Liver (tissue), 9 donors: ENCODE measurements around the gene BRIX1. TPM values are rescaled to one million over a fixed set of nuclear protein-coding genes. Genes with fewer than 3 reads are reported as not detected.

Experiments
- DNase-seq: peaks from one replicate; pipeline ENCODE4 v3.0.0-alpha.2; 2017; ENCODE audit warnings: low spot score
- H3K27ac ChIP-seq, 2 donors: one replicate each; pipeline ENCODE4 v1.7.0; 2013; ENCODE audit warnings: inconsistent platforms in 2 of 2, low read length in 2 of 2, control low read depth in 1 of 2, low read depth in 1 of 2, mild to moderate bottlenecking in 1 of 2
- H3K27me3 ChIP-seq, 4 donors: one replicate each; pipeline versions ENCODE4 v1.6.1 to v1.7.0; 2013; ENCODE audit warnings: low read length in 3 of 4, inconsistent platforms in 1 of 4, mild to moderate bottlenecking in 1 of 4, moderate library complexity in 1 of 4; ENCODE audit not compliant: control insufficient read depth in 4 of 4, insufficient read depth in 4 of 4
- H3K36me3 ChIP-seq, 4 donors: one replicate each; pipeline versions ENCODE4 v1.6.1 to v1.7.0; 2013; ENCODE audit warnings: low read length in 3 of 4, mild to moderate bottlenecking in 3 of 4, low read depth in 1 of 4, moderate library complexity in 1 of 4; ENCODE audit not compliant: control insufficient read depth in 4 of 4, insufficient read depth in 3 of 4
- H3K4me1 ChIP-seq, 4 donors: one replicate each; pipeline versions ENCODE4 v1.6.1 to v1.7.0; 2013; ENCODE audit warnings: low read length in 3 of 4, mild to moderate bottlenecking in 3 of 4, moderate library complexity in 1 of 4; ENCODE audit not compliant: control insufficient read depth in 4 of 4, insufficient read depth in 4 of 4
- H3K4me3 ChIP-seq, 3 donors: one replicate each; pipeline versions ENCODE4 v1.6.1 to v1.7.0; 2013; ENCODE audit warnings: low read length in 3 of 3, control low read depth in 1 of 3, low read depth in 1 of 3, mild to moderate bottlenecking in 1 of 3
- H3K9ac ChIP-seq, 2 donors: one replicate each; pipeline ENCODE4 v1.7.0; 2013; ENCODE audit warnings: low read length in 2 of 2, mild to moderate bottlenecking in 2 of 2, moderate library complexity in 2 of 2, control low read depth in 1 of 2, low read depth in 1 of 2
- H3K9me3 ChIP-seq, 4 donors: one replicate each; pipeline versions ENCODE4 v1.6.1 to v1.7.0; 2013; ENCODE audit warnings: low read length in 3 of 4; ENCODE audit not compliant: control insufficient read depth in 4 of 4
- ATF3 ChIP-seq: IDR thresholded peaks from 2 replicates; pipeline ENCODE4 v1.6.1; 2016; ENCODE audit warnings: antibody characterized with exemption
- CTCF ChIP-seq: fragments of 150-350 bp; IDR thresholded peaks from 2 replicates; pipeline ENCODE4 v1.5.1; 2017; ENCODE audit warnings: improper control_type of control experiment, low read depth, low read length; ENCODE audit not compliant: missing input control
- EGR1 ChIP-seq, 2 donors: IDR thresholded peaks; 2 replicates each; pipeline ENCODE4 v1.6.1; 2016 to 2018; ENCODE audit warnings: antibody characterized with exemption in 2 of 2, low read depth in 2 of 2
- FOXA1 ChIP-seq: IDR thresholded peaks from 2 replicates; pipeline ENCODE4 v1.6.1; 2016; ENCODE audit warnings: antibody characterized with exemption
- FOXA2 ChIP-seq: IDR thresholded peaks from 2 replicates; pipeline ENCODE4 v1.6.1; 2016; ENCODE audit warnings: antibody characterized with exemption
- GABPA ChIP-seq, 2 donors: IDR thresholded peaks in 1 of 2; conservative IDR thresholded peaks in 1 of 2; 2 replicates each; pipeline ENCODE4 v1.6.1; 2016; ENCODE audit warnings: antibody characterized with exemption in 2 of 2, mild to moderate bottlenecking in 1 of 2, moderate library complexity in 1 of 2
- HNF4A ChIP-seq, 2 donors: conservative IDR thresholded peaks; 2 replicates each; pipeline ENCODE4 v1.6.1; 2016; ENCODE audit warnings: antibody characterized with exemption in 2 of 2, mild to moderate bottlenecking in 2 of 2
- HNF4G ChIP-seq: IDR thresholded peaks from 2 replicates; pipeline ENCODE4 v1.6.1; 2016; ENCODE audit warnings: antibody characterized with exemption
- JUND ChIP-seq, 2 donors: IDR thresholded peaks; 2 replicates each; pipeline ENCODE4 v1.6.1; 2016; ENCODE audit warnings: antibody characterized with exemption in 2 of 2
- MAX ChIP-seq: IDR thresholded peaks from 2 replicates; pipeline ENCODE4 v1.6.1; 2016; ENCODE audit warnings: antibody characterized with exemption
- NR2F2 ChIP-seq: IDR thresholded peaks from 2 replicates; pipeline ENCODE4 v1.6.1; 2016; ENCODE audit warnings: antibody characterized with exemption
- RAD21 ChIP-seq, 2 donors: IDR thresholded peaks; 2 replicates each; pipeline ENCODE4 v1.6.1; 2016; ENCODE audit warnings: antibody characterized with exemption in 2 of 2, mild to moderate bottlenecking in 2 of 2
- REST ChIP-seq: IDR thresholded peaks from 2 replicates; pipeline ENCODE4 v1.6.1; 2016; ENCODE audit warnings: antibody characterized with exemption, mild to moderate bottlenecking
- RXRA ChIP-seq, 2 donors: IDR thresholded peaks; 2 replicates each; pipeline ENCODE4 v1.6.1; 2017 to 2018; ENCODE audit warnings: antibody characterized with exemption in 2 of 2, mild to moderate bottlenecking in 1 of 2
- SP1 ChIP-seq: IDR thresholded peaks from 2 replicates; pipeline ENCODE4 v1.6.1; 2018; ENCODE audit warnings: antibody characterized with exemption, mild to moderate bottlenecking
- TAF1 ChIP-seq: conservative IDR thresholded peaks from 2 replicates; pipeline ENCODE4 v1.6.1; 2016; ENCODE audit warnings: antibody characterized with exemption, mild to moderate bottlenecking
- YY1 ChIP-seq: IDR thresholded peaks from 2 replicates; pipeline ENCODE4 v1.6.1; 2016; ENCODE audit warnings: antibody characterized with exemption, mild to moderate bottlenecking
- ZBTB33 ChIP-seq: IDR thresholded peaks from 2 replicates; pipeline ENCODE4 v1.6.1; 2016; ENCODE audit warnings: antibody characterized with exemption
- WGBS: extraction: QIAGEN DNeasy Blood & Tissue Kit; methylation state at CpG from one replicate; pipeline ENCODE4 v1.1.7; 2013; 5-methylcytosine and 5-hydroxymethylcytosine counted together
- polyA plus RNA-seq, 2 donors: library from polyadenylated mRNA; stranded (reverse) in 1 of 2; unstranded in 1 of 2; fragments of 200-250 nt in 1 of 2; fragments of >200 nt in 1 of 2; fragmentation: Nextera tagmentation in 1 of 2; extraction: Ambion mirVana in 1 of 2; gene quantifications; one replicate each; pipeline versions ENCODE4 v1.2.1 to v1.2.3, GENCODE V29; 2013 to 2015
- total RNA-seq, 2 donors: library from RNA; depleted of rRNA; stranded (reverse); fragments of >200 nt; gene quantifications; one replicate each; pipeline ENCODE4 v1.2.3, GENCODE V29; 2014
- donor health status: healthy.
- donor health status: healthy.
- donor health status: healthy.
- donor health status: healthy.
- donor health status: healthy.

The BRIX1 gene
- total and polyA plus RNA-seq, 4 donors = 6.7 to 15.7 (median 10.5) TPM

- WGBS = 88% methylated on average over 1 of the region's 1 CpG
Measured at GRCh38 chr5:34903260-34903659, 12.3 kb upstream of the BRIX1 start.

More at GRCh38 chr5:34903260-34903659, 12.3 kb upstream of the BRIX1 start:
- DNase-seq = no peak
- TF ChIP-seq SP1 (no peak), ZBTB33 (no peak), RXRA (IDR thresholded peaks at IDR 0.05) (no peak), ATF3 (no peak), JUND (IDR thresholded peaks at IDR 0.05) (no peak), YY1 (no peak), CTCF (no peak), HNF4G (no peak), EGR1 (IDR thresholded peaks at IDR 0.05; ENCODE audit: low read depth in 2 of 2) (no peak), FOXA1 (no peak), MAX (no peak), REST (no peak), HNF4A (conservative IDR thresholded peaks at IDR 0.05) (no peak), NR2F2 (no peak), FOXA2 (no peak), RAD21 (IDR thresholded peaks at IDR 0.05) (no peak), GABPA (IDR thresholded peaks at IDR 0.05 in 1 of 2, conservative IDR thresholded peaks at IDR 0.05 in 1 of 2) (no peak), TAF1 (no peak)
- no peak overlapping the region for H3K27ac ChIP-seq
- no peaks in the 10 kb centered on the region for H3K4me1 ChIP-seq
- no peak overlapping the region for H3K4me3 ChIP-seq
- no peaks in the 10 kb centered on the region for H3K27me3 ChIP-seq
- H3K9ac ChIP-seq = no peak overlapping the region
- peaks cover 0 to 6% (median 0%) of the 10 kb centered on the region in 4 donors for H3K36me3 ChIP-seq
- H3K9me3 ChIP-seq = no peaks in the 10 kb centered on the region
